ENCODE results near the gene TFPI.

Gene TFPI

DNA sequence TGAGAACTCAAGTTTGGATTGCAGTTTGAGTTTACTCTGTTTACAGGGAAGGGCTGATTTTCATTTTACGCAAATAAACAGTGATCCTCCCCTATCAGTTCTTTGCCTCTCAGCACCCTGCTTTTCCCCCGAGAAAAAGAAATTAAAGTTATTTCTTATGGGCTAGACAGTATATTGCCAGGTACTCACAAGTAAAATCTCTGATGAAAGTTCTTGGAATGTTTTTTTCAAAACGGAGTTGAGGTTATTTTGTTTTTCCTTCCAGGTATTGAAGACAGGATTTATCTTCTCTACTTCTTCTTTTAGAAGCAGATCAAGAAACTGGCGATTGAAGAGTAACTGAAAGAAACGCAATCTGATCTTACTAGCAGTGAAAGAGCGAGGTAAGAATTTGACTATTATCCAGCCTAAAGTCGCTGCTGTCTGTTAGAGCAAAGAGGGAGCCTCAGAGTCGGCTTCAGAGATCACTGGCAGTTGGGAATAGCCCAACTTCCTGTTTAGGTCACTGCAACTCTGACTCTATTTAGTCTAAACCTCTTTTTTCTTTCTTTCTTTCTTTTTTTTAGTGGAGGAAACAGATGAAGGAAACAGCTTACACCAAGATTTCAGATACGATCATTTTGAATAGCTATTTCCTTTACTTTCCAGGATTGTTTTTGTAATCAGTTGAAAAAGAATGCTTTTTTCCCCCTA, at the start of gene TFPI:
TSS of gene TFPI (minus strand) at position 425 of the 693 bp plus-strand sequence. CDS start 50,667 bp downstream, outside the sequence.
- Histone ChIP-seq H3K4me3 (ENCODE audit: low read depth, low read length) (peak within 1 kb of the TSS; percentile 94), H3K36me3 (ENCODE audit: insufficient read depth, low read length) (no peaks in the 10 kb centered on the region), H2AFZ (ENCODE audit: low read length, unreplicated experiment) (peak within 1 kb of the TSS; percentile 16), H3K27me3 (ENCODE audit: insufficient read depth, low read length) (no peaks in the 10 kb centered on the region), H3K27ac (ENCODE audit: low read depth, low read length) (peak within 1 kb of the TSS; percentile 100), H3K4me1 (ENCODE audit: control insufficient read depth, insufficient read depth, low read length, unreplicated experiment) (peaks cover 34% of the 10 kb centered on the region), H3K79me2 (ENCODE audit: control insufficient read depth, insufficient read depth, low read length, unreplicated experiment) (peaks cover 49% of the 10 kb centered on the region)

GRCh38 chr2:187594801-187595200, 40.6 kb upstream of the TFPI start:
- Histone ChIP-seq H3K27ac (ENCODE audit: low read depth, low read length) (no peak overlapping the region), H3K27me3 (ENCODE audit: insufficient read depth, low read length) (no peaks in the 10 kb centered on the region), H3K4me1 (ENCODE audit: control insufficient read depth, insufficient read depth, low read length, unreplicated experiment) (peaks cover 5% of the 10 kb centered on the region), H3K36me3 (ENCODE audit: insufficient read depth, low read length) (no peaks in the 10 kb centered on the region), H3K4me3 (ENCODE audit: low read depth, low read length) (no peak overlapping the region), H2AFZ (ENCODE audit: low read length, unreplicated experiment) (no peak overlapping the region), H3K79me2 (ENCODE audit: control insufficient read depth, insufficient read depth, low read length, unreplicated experiment) (no peaks in the 10 kb centered on the region)

DNA sequence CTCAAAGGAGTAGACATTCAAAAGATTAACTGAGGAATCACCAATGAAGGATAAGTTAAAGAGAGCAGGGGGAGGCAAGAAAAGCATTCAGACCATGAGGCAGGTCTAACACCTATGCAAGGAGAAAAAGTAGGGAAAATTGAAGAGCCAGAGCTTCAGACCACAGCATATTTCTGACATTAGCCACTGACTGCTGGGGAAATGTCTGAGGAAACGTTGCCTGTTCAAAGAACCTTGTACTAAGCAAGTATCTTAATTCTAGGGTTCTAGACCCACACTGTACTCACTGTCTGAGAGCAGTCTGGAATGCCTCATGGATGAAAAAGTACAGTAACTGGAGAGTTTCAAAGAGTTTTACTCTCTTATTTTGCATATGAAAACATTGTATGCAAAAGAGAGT, 39.5 kb upstream of the TFPI start:
- Histone ChIP-seq H2AFZ (ENCODE audit: low read length, unreplicated experiment) (peak overlapping the region; percentile 44), H3K4me3 (ENCODE audit: low read depth, low read length) (no peak overlapping the region), H3K36me3 (ENCODE audit: insufficient read depth, low read length) (no peaks in the 10 kb centered on the region), H3K27ac (ENCODE audit: low read depth, low read length) (no peak overlapping the region), H3K4me1 (ENCODE audit: control insufficient read depth, insufficient read depth, low read length, unreplicated experiment) (peaks cover 5% of the 10 kb centered on the region), H3K79me2 (ENCODE audit: control insufficient read depth, insufficient read depth, low read length, unreplicated experiment) (no peaks in the 10 kb centered on the region), H3K27me3 (ENCODE audit: insufficient read depth, low read length) (no peaks in the 10 kb centered on the region)

DNA sequence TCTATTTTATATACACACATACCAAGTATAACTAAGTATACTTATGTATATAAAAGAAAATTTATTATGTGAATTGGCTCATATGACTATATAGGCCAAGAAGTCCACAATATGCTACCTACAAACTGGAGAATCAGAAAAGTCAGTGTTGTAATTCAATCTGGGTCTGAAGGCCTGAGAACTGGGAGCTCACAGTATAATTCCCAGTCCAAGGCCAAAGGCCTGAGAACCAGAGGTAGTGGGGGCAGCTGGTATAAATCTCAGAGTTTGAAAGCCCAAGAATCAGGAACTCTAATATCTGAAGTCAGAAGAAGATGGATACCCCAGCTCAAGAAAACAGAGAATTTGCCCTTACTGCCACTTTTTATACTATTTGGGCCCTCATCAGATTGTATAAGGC, 38.9 kb upstream of the TFPI start:
- H3K27ac ChIP-seq (ENCODE audit: low read depth, low read length): no peak overlapping the region
- H3K36me3 ChIP-seq (ENCODE audit: insufficient read depth, low read length): no peaks in the 10 kb centered on the region
- H3K79me2 ChIP-seq (ENCODE audit: control insufficient read depth, insufficient read depth, low read length, unreplicated experiment): no peaks in the 10 kb centered on the region
- H3K27me3 ChIP-seq (ENCODE audit: insufficient read depth, low read length): no peaks in the 10 kb centered on the region
- H3K4me1 ChIP-seq (ENCODE audit: control insufficient read depth, insufficient read depth, low read length, unreplicated experiment): peaks cover 5% of the 10 kb centered on the region
- H3K4me3 ChIP-seq (ENCODE audit: low read depth, low read length): no peak overlapping the region
- no peak overlapping the region for H2AFZ ChIP-seq (ENCODE audit: low read length, unreplicated experiment)

DNA sequence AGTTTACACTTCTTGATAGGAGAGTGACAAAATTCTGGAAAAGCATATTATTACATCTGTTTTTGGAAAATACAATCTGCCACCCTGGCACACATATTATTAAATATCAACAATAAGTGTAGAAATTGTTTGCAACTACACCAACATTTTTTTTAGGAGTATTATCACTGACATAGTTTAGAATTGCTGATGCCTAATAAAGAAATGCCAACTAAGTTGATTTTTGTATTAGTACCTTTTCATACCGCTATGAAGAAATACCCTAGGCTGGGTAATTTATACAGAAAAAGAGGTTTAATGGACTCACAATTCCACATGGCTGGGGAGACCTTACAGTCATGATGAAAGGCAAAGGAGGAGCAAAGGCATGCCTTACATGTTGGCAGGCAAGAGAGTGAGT, 35.9 kb upstream of the TFPI start:
- H3K27me3 ChIP-seq (ENCODE audit: insufficient read depth, low read length): no peaks in the 10 kb centered on the region
- no peak overlapping the region for H3K4me3 ChIP-seq (ENCODE audit: low read depth, low read length)
- no peak overlapping the region for H2AFZ ChIP-seq (ENCODE audit: low read length, unreplicated experiment)
- no peak overlapping the region for H3K27ac ChIP-seq (ENCODE audit: low read depth, low read length)
- H3K4me1 ChIP-seq (ENCODE audit: control insufficient read depth, insufficient read depth, low read length, unreplicated experiment): peaks cover 20% of the 10 kb centered on the region
- no peaks in the 10 kb centered on the region for H3K36me3 ChIP-seq (ENCODE audit: insufficient read depth, low read length)
- H3K79me2 ChIP-seq (ENCODE audit: control insufficient read depth, insufficient read depth, low read length, unreplicated experiment): no peaks in the 10 kb centered on the region

GRCh38 chr2:187586011-187586641, 31.9 kb upstream of the TFPI start:
- peaks cover 15% of the 10 kb centered on the region for H3K4me1 ChIP-seq (ENCODE audit: control insufficient read depth, insufficient read depth, low read length, unreplicated experiment)
- peak overlapping the region; percentile 65 for H3K27ac ChIP-seq (ENCODE audit: low read depth, low read length)
- H2AFZ ChIP-seq (ENCODE audit: low read length, unreplicated experiment): no peak overlapping the region
- no peaks in the 10 kb centered on the region for H3K36me3 ChIP-seq (ENCODE audit: insufficient read depth, low read length)
- no peaks in the 10 kb centered on the region for H3K79me2 ChIP-seq (ENCODE audit: control insufficient read depth, insufficient read depth, low read length, unreplicated experiment)
- H3K27me3 ChIP-seq (ENCODE audit: insufficient read depth, low read length): no peaks in the 10 kb centered on the region
- 0 out of 2 replicates have a peak overlapping the region, but pooled peaks have one; percentile 18 for H3K4me3 ChIP-seq (ENCODE audit: low read depth, low read length)

DNA sequence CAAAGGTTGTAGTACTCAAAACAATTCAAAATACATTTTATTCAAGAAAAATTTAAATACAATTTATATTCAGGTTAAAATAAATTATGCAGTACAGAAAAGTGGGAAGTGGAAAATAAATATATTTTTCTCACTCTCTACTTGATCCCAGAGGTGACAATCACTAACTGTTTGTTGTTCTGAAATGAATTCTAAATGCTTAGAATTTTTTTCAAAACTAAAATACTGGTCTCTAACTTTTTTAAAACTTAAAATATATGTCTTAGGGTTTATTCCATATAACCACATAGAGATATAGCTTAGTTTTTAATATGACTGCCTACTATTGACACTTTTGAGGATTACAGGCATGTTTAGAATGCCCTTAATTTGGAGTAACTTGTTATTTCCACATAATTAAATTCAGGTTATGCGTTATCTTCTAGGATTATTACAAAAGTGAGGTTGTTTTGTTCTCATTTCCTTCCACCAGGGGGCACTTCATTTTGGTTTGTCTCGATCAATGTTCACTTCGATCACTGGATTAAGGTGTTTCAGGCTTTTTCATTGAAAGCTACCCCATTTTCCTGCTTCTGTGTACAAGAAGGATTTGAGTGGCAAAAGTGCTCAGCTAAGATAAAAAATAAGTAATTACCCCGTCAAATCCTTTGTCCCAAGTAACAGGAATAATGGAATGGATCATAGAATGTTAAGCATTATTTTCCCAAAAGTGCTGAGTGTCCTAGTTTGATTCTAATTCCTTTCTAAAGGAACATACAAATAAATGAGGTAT, 27.1 kb upstream of the TFPI start:
- peak overlapping the region; percentile 89 for H2AFZ ChIP-seq (ENCODE audit: low read length, unreplicated experiment)
- H3K4me1 ChIP-seq (ENCODE audit: control insufficient read depth, insufficient read depth, low read length, unreplicated experiment): peaks cover 17% of the 10 kb centered on the region
- H3K79me2 ChIP-seq (ENCODE audit: control insufficient read depth, insufficient read depth, low read length, unreplicated experiment): no peaks in the 10 kb centered on the region
- H3K36me3 ChIP-seq (ENCODE audit: insufficient read depth, low read length): no peaks in the 10 kb centered on the region
- peak overlapping the region; percentile 11 for H3K27ac ChIP-seq (ENCODE audit: low read depth, low read length)
- peak overlapping the region; percentile 66 for H3K4me3 ChIP-seq (ENCODE audit: low read depth, low read length)
- no peaks in the 10 kb centered on the region for H3K27me3 ChIP-seq (ENCODE audit: insufficient read depth, low read length)

- peak overlapping the region; percentile 16 for H3K27ac ChIP-seq (ENCODE audit: low read depth, low read length)
- H3K4me3 ChIP-seq (ENCODE audit: low read depth, low read length): peak overlapping the region; percentile 66
- peak overlapping the region; percentile 90 for H2AFZ ChIP-seq (ENCODE audit: low read length, unreplicated experiment)
- H3K79me2 ChIP-seq (ENCODE audit: control insufficient read depth, insufficient read depth, low read length, unreplicated experiment): no peaks in the 10 kb centered on the region
- H3K27me3 ChIP-seq (ENCODE audit: insufficient read depth, low read length): no peaks in the 10 kb centered on the region
- no peaks in the 10 kb centered on the region for H3K36me3 ChIP-seq (ENCODE audit: insufficient read depth, low read length)
- H3K4me1 ChIP-seq (ENCODE audit: control insufficient read depth, insufficient read depth, low read length, unreplicated experiment): peaks cover 13% of the 10 kb centered on the region
These were observed 26.4 kb upstream of the TFPI start for GRCh38 chr2:187580462-187581124.

DNA sequence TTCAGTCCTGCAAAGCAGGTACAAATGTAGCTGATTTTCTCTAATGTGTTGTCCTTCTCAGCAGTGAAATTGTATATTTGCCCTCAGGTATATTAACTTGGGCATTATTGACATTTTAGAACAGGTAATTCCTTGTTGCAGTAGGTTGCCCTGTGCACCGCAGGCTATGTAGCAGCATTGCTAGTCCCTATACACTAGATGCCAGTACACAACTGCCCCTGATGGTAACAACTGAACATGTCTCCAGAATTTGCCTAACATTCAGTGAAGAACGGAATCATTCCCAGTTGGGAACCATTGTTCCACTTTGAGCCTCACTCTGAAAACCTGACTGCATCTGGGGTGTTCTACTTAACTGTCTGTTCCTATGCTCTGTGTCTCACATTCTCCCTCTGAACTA, 23.1 kb upstream of the TFPI start:
- Histone ChIP-seq H3K79me2 (ENCODE audit: control insufficient read depth, insufficient read depth, low read length, unreplicated experiment) (no peaks in the 10 kb centered on the region), H3K27me3 (ENCODE audit: insufficient read depth, low read length) (no peaks in the 10 kb centered on the region), H3K4me3 (ENCODE audit: low read depth, low read length) (no peak overlapping the region), H2AFZ (ENCODE audit: low read length, unreplicated experiment) (peak overlapping the region; percentile 79), H3K36me3 (ENCODE audit: insufficient read depth, low read length) (no peaks in the 10 kb centered on the region), H3K4me1 (ENCODE audit: control insufficient read depth, insufficient read depth, low read length, unreplicated experiment) (peaks cover 24% of the 10 kb centered on the region), H3K27ac (ENCODE audit: low read depth, low read length) (no peak overlapping the region)

DNA sequence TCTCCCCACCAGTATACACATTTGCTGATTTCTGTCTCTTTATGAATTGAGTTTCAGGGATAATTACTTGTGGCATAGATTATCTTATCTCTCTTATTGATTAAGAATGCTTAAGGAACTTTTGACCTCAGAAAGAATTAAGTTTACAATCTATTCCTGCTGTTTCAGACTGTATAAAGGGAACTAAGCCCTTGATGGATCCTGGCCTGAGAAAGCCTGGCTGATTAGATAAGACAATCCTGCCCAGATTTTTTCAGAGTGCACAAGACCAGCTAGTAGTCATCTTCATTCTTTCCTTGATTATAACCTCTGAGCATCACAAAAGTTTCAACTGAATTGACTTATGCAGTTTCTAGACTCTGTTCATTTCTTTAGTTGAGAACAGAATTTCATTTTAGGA, 22.7 kb upstream of the TFPI start:
- Histone ChIP-seq H3K27ac (ENCODE audit: low read depth, low read length) (no peak overlapping the region), H3K27me3 (ENCODE audit: insufficient read depth, low read length) (no peaks in the 10 kb centered on the region), H3K36me3 (ENCODE audit: insufficient read depth, low read length) (no peaks in the 10 kb centered on the region), H3K79me2 (ENCODE audit: control insufficient read depth, insufficient read depth, low read length, unreplicated experiment) (no peaks in the 10 kb centered on the region), H2AFZ (ENCODE audit: low read length, unreplicated experiment) (peak overlapping the region; percentile 79), H3K4me3 (ENCODE audit: low read depth, low read length) (no peak overlapping the region), H3K4me1 (ENCODE audit: control insufficient read depth, insufficient read depth, low read length, unreplicated experiment) (peaks cover 24% of the 10 kb centered on the region)

Data from ACC112 (cell line).